GM18499 (cell line): ENCODE results near the gene RUNDC1.

ENCODE experiments used
- ATAC-seq: cut with Tn5 transposase; IDR thresholded peaks from one replicate; pipeline ENCODE4 v1.9.1; 2021; ENCODE audit warnings: moderate number of reproducible peaks; ENCODE audit not compliant: insufficient read depth, unreplicated experiment

Gene RUNDC1

DNA sequence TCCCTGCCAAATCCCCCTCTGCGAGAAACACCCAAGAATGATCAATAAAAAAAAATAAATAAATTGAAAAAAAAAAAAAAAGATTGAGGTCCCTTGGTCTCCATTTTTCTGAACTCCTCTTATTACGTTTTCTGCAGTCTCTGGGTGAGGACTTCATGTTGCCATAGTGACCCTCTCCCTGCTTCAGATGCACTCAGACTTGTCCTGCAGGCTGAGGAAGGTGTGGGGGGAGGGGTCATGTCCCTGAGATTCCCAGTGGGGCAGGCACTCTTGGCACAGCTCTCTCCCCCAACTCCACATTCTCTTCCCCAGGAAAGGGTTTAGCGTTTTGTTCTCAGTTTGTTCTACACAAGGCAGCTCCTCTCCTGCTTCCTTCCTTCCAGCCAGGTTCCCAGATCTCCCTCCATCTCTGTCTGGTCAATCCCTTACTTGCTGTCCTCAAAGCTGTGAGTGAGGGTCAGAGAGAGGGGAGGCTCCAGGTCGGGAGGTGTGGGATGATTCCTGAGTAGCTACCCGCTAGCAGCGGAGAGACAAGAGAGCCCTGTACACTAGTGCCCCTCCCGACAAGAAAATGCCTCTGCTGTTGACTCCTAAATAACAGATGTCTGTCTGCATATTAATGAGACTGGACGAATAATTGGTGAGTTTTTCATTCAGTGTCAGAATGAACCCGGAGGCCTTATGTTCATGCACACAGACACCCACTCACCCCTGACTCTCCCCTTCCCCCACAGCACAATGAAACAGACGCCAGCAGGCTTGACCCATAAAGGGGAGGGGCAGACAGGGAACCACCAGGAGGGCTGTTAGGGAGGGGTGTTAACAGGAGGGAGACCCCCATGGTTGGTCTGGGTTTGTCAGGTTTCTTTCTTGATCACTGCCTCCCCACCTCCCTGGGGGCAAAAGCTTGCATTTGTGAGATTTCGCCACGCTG is 53.9 kb downstream of the RUNDC1 start:
- no peak for ATAC-seq

- ATAC-seq, result no peak
These were observed 54.5 kb downstream of the RUNDC1 start for GRCh38 chr17:43034894-43035293.

GRCh38 chr17:43039646-43040045 is 59.3 kb downstream of the RUNDC1 start:
- ATAC-seq, result no peak

DNA sequence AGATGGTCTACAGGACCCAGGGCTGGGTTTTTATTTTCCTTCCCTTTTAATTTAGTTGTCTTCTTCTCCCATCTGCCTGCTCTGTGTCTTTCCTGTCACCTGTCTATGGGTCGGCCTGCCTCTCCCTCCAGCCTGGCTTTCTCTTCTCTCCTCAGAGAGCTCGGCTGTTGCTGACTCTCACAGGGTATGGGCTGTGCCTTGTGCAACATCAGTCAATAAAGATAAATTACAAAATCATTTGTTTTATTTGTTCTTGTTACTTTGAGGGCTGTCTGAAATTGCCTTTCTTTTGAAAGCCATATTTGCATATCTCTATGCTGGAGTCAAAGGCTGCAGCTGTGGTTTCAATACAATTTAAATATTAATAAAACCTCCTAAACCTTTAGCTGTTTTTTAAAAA is 60.3 kb downstream of the RUNDC1 start:
- ATAC-seq, result no peak

DNA sequence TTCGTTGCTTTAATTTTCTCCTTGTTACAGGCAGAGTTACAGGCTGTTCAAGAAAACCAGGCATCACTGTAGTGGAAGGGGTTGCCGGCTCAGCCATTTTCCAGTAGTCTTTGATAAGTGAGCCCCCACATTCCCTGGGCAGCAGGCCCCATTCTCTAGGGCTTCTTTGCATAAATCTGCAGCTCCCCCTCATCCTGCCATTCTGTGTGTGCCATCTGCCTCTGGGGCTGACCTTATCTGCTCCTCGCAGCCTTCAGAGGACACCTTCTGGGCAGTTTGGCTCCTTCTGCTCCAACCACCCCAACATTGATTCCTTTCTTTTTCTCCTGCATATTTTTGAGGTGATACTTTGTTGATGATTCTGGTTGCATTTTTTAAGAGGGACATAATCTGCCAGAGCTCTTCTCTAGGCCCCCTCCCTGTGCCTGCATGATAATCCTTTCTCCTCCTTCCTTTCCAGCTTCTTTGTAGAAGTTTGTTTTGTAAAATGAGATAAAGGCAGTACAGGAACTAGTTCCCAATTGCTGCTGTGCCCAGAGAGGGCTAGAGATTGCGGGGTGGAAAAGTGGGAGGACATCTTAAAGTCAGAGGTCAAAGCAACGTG is 61.8 kb downstream of the RUNDC1 start:
- no peak for ATAC-seq
